ENCODE results near the gene KCNJ10.

Gene KCNJ10

GRCh38 chr1:160082926-160083325 lies 13.0 kb upstream of the KCNJ10 start:
- no peak for DNase-seq

DNA sequence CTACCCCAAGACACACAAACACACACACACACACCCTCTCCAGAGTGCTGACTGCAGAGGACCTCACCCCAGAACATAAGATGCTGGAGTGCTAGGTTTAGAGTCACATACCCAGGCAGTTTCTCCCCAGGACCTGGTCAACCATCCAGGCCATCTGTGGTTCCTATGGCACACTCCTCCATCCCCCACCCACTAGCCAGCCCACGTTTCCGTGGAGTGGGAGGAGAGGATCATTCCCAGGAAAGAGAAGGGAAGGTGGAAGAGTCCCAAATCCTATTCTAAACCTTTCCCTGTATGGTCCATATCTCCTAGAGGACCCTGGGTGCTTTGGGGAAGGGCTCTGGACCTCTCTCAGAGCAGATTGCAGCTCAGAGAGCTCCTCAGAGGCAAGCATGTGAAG lies 12.5 kb upstream of the KCNJ10 start:
- no peak for DNase-seq

DNA sequence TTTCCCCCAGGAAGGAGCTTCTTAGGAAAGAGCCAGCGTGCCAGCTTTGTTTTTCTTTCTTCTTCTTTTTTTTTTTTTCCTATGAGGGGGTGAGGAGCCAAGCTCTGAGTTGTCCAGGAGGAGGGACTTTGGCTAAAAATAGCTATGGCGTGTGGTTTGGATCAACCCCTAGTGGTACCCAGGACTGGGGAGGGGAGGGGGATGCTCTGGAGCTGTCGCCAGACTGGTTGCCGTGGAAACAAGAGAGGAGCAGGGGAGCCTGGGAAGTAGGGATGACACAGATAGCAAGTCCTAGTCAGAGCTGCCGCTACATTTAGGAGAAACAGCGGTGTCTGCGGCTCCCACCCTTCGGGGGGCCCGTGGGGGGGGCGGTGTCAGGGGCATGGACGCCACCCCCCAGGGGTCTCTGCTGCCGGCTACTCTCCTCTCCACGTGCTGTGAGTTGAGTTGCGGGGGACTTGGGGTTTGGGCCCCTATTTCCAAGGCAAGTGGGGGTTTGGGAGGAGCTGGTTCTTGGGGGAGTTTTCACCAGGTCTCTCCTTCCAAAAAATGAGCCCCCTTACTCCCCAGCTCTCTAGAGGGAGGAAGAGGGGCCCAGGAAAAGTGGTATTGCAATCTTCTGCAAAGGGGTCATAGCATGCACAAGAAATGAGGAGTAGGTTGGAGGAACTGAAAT lies 11.4 kb upstream of the KCNJ10 start, which contains the start of gene KCNJ9:
KCNJ9 (plus strand) TSS at position 278 of the 676 bp plus-strand sequence. CDS start 2,493 bp downstream, outside the sequence.
- no peak for DNase-seq

DNA sequence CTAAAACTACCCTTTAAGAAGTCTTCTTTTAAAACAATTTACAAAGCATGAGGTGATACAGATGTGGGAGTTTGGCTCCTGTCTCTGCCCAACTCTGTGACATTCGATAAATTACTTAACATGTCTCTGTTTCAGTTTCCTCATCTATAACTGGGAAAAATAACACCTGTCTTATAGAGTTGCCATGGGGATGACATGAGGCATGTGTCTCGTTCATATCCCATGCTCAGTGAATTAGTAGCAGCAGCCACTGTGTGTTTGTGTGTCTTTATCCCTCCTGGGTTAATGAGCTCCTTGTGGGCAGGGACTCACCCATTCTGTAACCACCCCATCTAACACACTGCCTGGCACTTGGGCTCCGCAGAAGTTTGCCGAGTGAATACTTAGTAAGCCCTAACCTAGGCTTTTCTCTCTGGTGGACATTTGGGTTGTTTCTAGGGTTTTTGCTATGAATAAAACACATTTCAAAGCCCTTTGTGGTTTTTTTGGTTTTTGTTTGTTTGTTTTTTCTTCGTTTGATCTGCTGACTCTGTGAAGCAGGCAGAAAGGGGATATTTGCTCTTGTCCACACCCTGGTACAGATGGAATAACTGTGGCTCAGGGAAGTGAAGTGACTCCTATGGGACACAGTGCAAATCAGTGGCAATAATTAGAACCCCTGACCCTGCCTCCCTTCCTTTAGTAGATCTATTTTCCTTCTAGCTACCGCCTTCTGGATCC lies 10.6 kb upstream of the KCNJ10 start:
- DNase-seq: no peak

DNA sequence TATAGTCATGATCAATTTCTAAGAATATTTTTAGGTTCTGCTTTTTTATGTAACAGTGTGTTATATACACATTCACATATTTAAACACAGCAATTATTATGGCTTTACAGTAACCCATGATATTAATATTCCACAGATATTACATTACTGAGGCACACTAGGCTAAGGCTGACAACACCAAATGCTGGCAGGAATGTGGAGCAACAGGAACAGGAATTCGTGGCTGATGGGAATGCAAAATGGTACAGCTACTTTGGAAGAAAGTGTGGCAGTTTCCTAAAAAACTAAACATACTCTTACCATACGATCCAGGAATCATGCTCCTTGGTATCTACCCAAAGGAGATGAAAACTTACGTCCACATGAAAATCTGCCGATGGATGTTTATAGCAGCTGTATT lies 9.5 kb upstream of the KCNJ10 start:
- no peak for DNase-seq

DNA sequence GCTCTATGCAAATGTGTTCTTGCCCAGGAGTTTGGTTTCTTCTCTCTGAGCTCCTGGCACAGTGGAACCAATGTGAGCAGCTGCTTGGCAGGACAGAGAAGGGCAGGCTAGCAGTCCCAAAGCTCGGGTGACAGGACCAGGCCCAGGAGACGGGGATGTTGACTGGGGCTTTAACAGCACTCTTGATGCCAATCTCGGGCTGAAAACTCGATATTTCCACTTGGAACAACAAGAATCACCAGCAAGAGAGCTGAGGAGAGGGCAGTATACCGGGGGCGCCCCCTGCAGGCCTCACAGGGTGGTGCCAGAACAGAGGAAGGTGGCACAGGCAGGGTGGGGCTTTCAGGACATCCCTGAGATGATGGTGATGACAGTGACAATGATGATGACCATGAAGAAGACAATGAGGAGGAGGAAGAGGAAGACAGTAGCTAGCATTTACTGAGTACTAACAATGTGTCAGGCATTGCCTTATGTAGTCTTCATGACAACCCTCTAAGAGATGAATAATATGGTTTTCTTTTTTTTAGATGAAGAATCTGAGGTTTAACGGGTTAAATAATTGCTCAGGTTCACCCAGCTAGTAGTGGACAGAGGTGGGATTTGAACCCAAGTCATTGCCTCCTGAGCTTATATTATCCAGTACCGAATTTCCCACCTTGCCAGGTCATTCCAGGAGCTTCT lies 8.7 kb upstream of the KCNJ10 start:
- peak; percentile 73 for DNase-seq

DNA sequence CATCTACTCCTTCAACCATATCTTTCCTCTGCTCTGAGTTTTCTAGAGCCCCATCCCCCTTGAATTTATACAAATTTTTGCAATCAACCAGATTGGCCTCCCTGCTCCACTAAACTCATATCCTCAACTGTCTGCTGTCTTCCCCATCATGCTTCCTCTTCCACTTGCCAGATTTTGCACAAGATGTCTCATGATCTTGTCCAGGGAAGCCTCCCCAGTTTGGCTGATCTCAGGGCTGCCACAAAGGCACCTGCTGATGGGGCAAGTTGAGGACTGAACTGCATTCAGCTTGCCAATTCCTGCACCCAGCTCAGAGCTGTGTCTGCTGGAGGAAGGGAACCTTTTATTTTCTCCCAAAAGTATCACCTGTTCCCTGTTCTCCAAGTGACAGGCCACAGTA lies 7.5 kb upstream of the KCNJ10 start:
- no peak for DNase-seq

DNA sequence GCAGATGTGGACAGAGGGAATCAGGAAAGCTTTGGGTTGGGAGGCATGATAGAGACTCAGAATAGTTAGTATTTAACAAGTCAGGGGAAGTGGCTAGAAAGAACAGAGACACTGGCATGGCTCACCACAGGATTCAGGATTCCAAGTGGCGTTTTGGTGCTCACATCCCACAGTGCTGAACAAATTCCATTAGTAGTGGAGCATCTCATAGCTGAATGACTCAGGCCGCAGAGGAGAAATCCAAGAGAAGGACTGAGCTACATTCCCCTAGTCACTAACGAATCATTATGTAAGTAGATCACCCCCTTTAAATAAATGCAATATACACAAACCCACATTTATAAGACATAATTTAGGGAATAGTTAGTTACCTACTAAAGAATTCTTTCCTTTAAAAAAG lies 6.3 kb upstream of the KCNJ10 start:
- DNase-seq: no peak

GRCh38 chr1:160075836-160076235 lies 5.9 kb upstream of the KCNJ10 start:
- DNase-seq: no peak

- no peak for DNase-seq
Measured at GRCh38 chr1:160074865-160075264, 4.9 kb upstream of the KCNJ10 start.

GRCh38 chr1:160071289-160071688 lies 1.3 kb upstream of the KCNJ10 start:
- DNase-seq: no peak

GRCh38 chr1:160070243-160071163 lies 543 bp upstream of the KCNJ10 start:
- DNase-seq: peak; percentile 77

GRCh38 chr1:160068225-160068624 lies 1.7 kb downstream of the KCNJ10 start:
- no peak for DNase-seq

GRCh38 chr1:160066829-160067745 lies 2.9 kb downstream of the KCNJ10 start:
- DNase-seq: no peak

DNA sequence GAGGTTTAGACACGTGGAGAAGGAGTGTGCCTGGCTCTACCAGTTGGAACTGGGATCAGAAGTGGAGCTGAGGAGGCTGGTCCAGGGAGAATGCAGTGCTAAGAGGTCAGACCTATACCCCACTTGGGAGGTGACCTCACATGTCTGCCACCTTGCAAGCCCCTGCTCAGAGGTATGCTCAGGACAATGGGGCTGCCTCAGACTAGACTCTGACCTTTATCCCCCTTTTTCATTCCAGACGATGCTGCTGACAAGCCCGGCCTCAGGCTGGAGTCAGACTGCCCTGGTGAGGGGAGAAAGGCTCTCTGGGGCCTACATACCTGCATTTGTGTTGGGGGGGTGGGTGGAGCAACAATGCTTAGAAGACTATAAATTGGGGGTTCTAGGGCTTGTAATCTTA lies 5.2 kb downstream of the KCNJ10 start:
- no peak for DNase-seq

DNA sequence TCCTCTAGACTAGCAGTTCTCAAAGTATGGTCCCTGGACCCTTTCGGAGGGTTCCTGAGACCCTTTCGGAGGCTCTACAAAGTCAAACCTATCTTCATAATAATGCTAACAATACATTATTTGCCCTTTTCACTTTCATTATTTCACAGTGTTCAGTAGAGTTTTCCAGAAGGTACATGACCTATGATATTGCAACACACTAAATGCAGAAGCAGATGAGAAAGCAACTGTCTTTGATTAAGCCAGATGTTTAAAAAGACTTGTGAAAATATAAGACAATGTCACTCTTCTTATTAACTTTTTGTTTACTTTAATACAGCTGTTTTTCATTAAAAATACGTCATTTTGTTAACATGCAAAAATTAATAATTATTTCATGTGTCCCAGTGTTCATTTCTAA lies 5.8 kb downstream of the KCNJ10 start:
- no peak for DNase-seq

DNA sequence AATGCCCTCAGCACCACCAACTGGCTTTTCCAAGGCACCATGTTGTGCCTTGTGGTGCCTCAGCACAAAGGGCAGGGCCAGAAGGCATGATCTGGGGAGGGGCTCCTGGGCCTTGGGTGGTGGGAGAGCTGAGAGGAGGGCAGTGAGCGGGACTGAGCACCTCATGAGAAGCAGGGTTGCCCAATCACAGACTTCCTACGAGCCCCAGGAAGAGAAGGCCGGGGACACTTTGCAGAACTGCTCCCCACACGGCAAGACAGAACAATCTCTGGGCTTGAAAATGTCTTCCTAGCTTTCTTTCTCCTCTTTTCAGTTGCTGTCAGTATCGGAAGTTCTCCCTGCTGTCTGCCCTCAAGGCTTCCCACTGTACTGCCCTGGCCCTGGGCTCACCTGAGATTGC lies 6.8 kb downstream of the KCNJ10 start:
- no peak for DNase-seq

DNA sequence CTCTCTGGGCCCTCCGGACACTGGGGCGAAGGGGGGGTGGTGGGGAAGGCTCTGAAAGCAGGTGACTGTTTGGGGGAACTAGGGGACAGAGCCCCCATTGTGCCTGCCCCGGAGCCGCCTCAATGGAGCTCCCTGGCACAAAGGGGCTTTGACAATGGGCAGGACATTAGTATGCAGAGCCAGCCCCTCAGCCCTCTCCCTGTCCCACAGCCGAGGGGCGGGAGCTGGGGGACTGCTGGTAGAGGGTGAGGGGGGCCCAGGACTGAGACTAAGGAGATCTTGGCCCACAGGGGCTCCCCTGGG lies 7.8 kb downstream of the KCNJ10 start:
- no peak for DNase-seq

- DNase-seq: no peak
Measured at GRCh38 chr1:160061369-160062229, 8.4 kb downstream of the KCNJ10 start.

GRCh38 chr1:160058087-160058486 lies 11.9 kb downstream of the KCNJ10 start:
- DNase-seq: no peak

- DNase-seq: no peak
Measured at GRCh38 chr1:160056648-160057169, 13.3 kb downstream of the KCNJ10 start.
